ENCODE measurements around the gene TOP3B. TPM values are rescaled to one million over a fixed set of nuclear protein-coding genes. Genes with fewer than 3 reads are reported as not detected.

Gene TOP3B
- total RNA-seq, 1 experiment from 2014 or later = 42.4 TPM

- ChIA-PET POLR2A (ENCODE audit: unreplicated experiment) (no interaction called here), CTCF (no interaction called here)
- Histone ChIP-seq H3K79me2 (ENCODE audit: low read length) (no peaks in the 10 kb centered on the region), H3K4me2 (ENCODE audit: low read length) (no peak overlapping the region), H3K4me1 (ENCODE audit: insufficient read depth, low read length) (no peaks in the 10 kb centered on the region), H3K27ac (ENCODE audit: low read length) (no peak overlapping the region), H3K9me2 (replicated peaks; ENCODE audit: low read length) (no peaks in the 10 kb centered on the region), H3K36me3 (ENCODE audit: low read depth, low read length) (no peaks in the 10 kb centered on the region), H4K20me1 (ENCODE audit: low read length) (no peaks in the 10 kb centered on the region), H3K9me3 (ENCODE audit: low read length) (no peaks in the 10 kb centered on the region), H3K4me3 (ENCODE audit: low read length) (no peak overlapping the region), H2AFZ (ENCODE audit: low read length) (no peak overlapping the region), H3F3A (ENCODE audit: low read length, unreplicated experiment) (no peaks in the 10 kb centered on the region), H3K9ac (ENCODE audit: low read length) (no peak overlapping the region), H3K27me3 (ENCODE audit: low read length) (no peaks in the 10 kb centered on the region)
- intact Hi-C loops (cut with micrococcal nuclease) = no loop called here
- no TSS peak for BruUV-seq (replicated peaks)
- ATAC-seq (no peak), DNase-seq (no peak)
- TF ChIP-seq, protein P1, sequence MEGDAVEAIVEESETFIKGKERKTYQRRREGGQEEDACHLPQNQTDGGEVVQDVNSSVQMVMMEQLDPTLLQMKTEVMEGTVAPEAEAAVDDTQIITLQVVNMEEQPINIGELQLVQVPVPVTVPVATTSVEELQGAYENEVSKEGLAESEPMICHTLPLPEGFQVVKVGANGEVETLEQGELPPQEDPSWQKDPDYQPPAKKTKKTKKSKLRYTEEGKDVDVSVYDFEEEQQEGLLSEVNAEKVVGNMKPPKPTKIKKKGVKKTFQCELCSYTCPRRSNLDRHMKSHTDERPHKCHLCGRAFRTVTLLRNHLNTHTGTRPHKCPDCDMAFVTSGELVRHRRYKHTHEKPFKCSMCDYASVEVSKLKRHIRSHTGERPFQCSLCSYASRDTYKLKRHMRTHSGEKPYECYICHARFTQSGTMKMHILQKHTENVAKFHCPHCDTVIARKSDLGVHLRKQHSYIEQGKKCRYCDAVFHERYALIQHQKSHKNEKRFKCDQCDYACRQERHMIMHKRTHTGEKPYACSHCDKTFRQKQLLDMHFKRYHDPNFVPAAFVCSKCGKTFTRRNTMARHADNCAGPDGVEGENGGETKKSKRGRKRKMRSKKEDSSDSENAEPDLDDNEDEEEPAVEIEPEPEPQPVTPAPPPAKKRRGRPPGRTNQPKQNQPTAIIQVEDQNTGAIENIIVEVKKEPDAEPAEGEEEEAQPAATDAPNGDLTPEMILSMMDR (conservative IDR thresholded peaks at IDR 0.05; ENCODE audit: low read depth, low read length) = no peak
- TF ChIP-seq EZH2phosphoT487 (IDR thresholded peaks at IDR 0.05; ENCODE audit: borderline replicate concordance, low read length) (no peak), EZH2 (IDR thresholded peaks at IDR 0.05; ENCODE audit: low read length, unreplicated experiment) (no peak)
These were observed 18.4 kb downstream of the TOP3B start for GRCh38 chr22:21964234-21964633.

DNA sequence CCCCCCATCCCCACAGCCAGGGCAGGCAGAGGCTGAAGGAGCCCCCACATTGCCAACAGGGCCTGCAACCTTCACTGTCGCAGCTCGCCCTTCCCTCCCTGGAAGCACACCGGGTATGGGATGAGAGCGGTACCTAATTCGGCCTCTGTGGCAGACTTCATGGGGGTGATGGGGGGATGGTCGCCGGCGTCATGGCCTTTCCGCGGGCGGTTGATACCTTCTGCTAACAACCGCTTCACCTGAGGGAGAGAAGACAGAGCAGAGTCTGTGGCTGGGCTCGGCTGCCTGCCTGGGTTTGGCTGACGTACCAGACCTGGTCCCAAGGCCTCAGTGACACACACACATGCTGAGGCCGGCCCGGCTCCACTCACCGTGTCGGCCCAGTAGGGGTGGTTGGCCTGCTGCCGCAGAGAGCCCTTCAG, 18.8 kb downstream of the TOP3B start:
- CTCF ChIA-PET = no interaction called here
- H2AFZ ChIP-seq (ENCODE audit: low read length) = no peak overlapping the region
- POLR2A ChIA-PET (ENCODE audit: unreplicated experiment) = no interaction called here

DNA sequence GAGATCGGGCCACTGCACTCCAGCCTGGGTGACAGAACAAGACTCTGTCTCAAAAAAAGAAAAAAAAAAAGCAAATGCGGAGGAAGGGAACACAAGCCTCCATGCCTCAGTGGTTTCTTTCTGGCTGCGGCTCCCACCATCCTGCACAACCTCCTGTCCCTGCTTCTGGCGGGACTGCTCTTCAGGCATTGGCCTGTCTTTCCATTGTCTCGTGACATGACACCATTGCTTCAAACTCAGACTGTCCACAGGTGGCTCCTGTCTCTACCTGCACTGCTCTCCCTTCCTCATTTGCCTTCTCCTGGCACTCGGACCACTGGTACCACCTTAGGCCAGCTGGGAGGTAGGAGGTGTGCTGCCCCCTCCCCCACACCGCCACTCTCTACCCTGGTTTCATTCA, 19.3 kb downstream of the TOP3B start:
- intact Hi-C loops (cut with micrococcal nuclease) = no loop called here
- CTCF ChIA-PET = no interaction called here
- TF ChIP-seq, protein P1 (conservative IDR thresholded peaks at IDR 0.05; ENCODE audit: low read depth, low read length) = no peak
- TF ChIP-seq EZH2phosphoT487 (IDR thresholded peaks at IDR 0.05; ENCODE audit: borderline replicate concordance, low read length) (no peak), EZH2 (IDR thresholded peaks at IDR 0.05; ENCODE audit: low read length, unreplicated experiment) (no peak)

More for the DNA sequence above, 18.8 kb downstream of the TOP3B start:
- TF ChIP-seq EZH2phosphoT487 (IDR thresholded peaks at IDR 0.05; ENCODE audit: borderline replicate concordance, low read length) (no peak), EZH2 (IDR thresholded peaks at IDR 0.05; ENCODE audit: low read length, unreplicated experiment) (no peak)
- TF ChIP-seq, protein P1 (conservative IDR thresholded peaks at IDR 0.05; ENCODE audit: low read depth, low read length) = no peak
- no peak for DNase-seq
- intact Hi-C loops (cut with micrococcal nuclease) = no loop called here
- H3K36me3 ChIP-seq (ENCODE audit: low read depth, low read length) = no peaks in the 10 kb centered on the region
- H3K4me3 ChIP-seq (ENCODE audit: low read length) = no peak overlapping the region
- no peak for ATAC-seq
- H3K4me1 ChIP-seq (ENCODE audit: insufficient read depth, low read length) = no peaks in the 10 kb centered on the region
- no peaks in the 10 kb centered on the region for H3K79me2 ChIP-seq (ENCODE audit: low read length)
- no peak overlapping the region for H3K4me2 ChIP-seq (ENCODE audit: low read length)
- no peak overlapping the region for H3K27ac ChIP-seq (ENCODE audit: low read length)
- no TSS peak for BruUV-seq (replicated peaks)
- no peaks in the 10 kb centered on the region for H3K27me3 ChIP-seq (ENCODE audit: low read length)
- H3K9me2 ChIP-seq (replicated peaks; ENCODE audit: low read length) = no peaks in the 10 kb centered on the region
- no peaks in the 10 kb centered on the region for H4K20me1 ChIP-seq (ENCODE audit: low read length)
- H3K9me3 ChIP-seq (ENCODE audit: low read length) = no peaks in the 10 kb centered on the region
- no peaks in the 10 kb centered on the region for H3F3A ChIP-seq (ENCODE audit: low read length, unreplicated experiment)
- no peak overlapping the region for H3K9ac ChIP-seq (ENCODE audit: low read length)

More for the DNA sequence above, 19.3 kb downstream of the TOP3B start:
- H4K20me1 ChIP-seq (ENCODE audit: low read length) = no peaks in the 10 kb centered on the region
- no TSS peak for BruUV-seq (replicated peaks)
- no peak overlapping the region for H3K9ac ChIP-seq (ENCODE audit: low read length)
- no peaks in the 10 kb centered on the region for H3K9me3 ChIP-seq (ENCODE audit: low read length)
- DNase-seq (no peak), ATAC-seq (no peak)
- H3K9me2 ChIP-seq (replicated peaks; ENCODE audit: low read length) = no peaks in the 10 kb centered on the region
- no peaks in the 10 kb centered on the region for H3K27me3 ChIP-seq (ENCODE audit: low read length)
- POLR2A ChIA-PET (ENCODE audit: unreplicated experiment) = no interaction called here
- no peak overlapping the region for H2AFZ ChIP-seq (ENCODE audit: low read length)
- no peaks in the 10 kb centered on the region for H3K36me3 ChIP-seq (ENCODE audit: low read depth, low read length)
- H3K79me2 ChIP-seq (ENCODE audit: low read length) = no peaks in the 10 kb centered on the region
- no peak overlapping the region for H3K4me3 ChIP-seq (ENCODE audit: low read length)
- no peak overlapping the region for H3K27ac ChIP-seq (ENCODE audit: low read length)
- no peaks in the 10 kb centered on the region for H3F3A ChIP-seq (ENCODE audit: low read length, unreplicated experiment)
- no peaks in the 10 kb centered on the region for H3K4me1 ChIP-seq (ENCODE audit: insufficient read depth, low read length)
- H3K4me2 ChIP-seq (ENCODE audit: low read length) = no peak overlapping the region

All from PC-3 (cell line).